HCT116 (cell line): ENCODE data around the gene DLST. TPM values are rescaled to one million over a fixed set of nuclear protein-coding genes. Genes with fewer than 3 reads are reported as not detected.

Experiments used
- ATAC-seq: fragments of 200-7000 bp; cut with Tn5 transposase; 2 replicates; pipeline ENCODE4 v1.9.1; 2020; ENCODE audit warnings: mild to moderate bottlenecking, moderate library complexity
- BruUV-seq: library from RNA; stranded (reverse); fragments of 400-500 nt; replicated peaks from 2 replicates; lab custom pipeline; 2021; lab: Mats Ljungman, UMichigan
- CTCF ChIA-PET: fragments of 300-600 bp; sonication (Branson Sonifier 250); formaldehyde crosslinking; loops from one replicate; lab custom pipeline; 2021; ENCODE audit warnings: antibody characterized with exemption; lab: Charles Lee
- POLR2A ChIA-PET: fragments of 300-600, 350-600 bp; sonication (Branson Sonifier 250); formaldehyde crosslinking; loops from one replicate; lab custom pipeline; 2021; ENCODE audit warnings: antibody characterized with exemption; lab: Charles Lee
- RAD21 ChIA-PET, 2 experiments: fragments of 300-600 bp; sonication (Branson Sonifier 250); formaldehyde crosslinking; loops; one replicate each; lab custom pipeline; 2023; ENCODE audit warnings: low total read pairs in 2 of 2; ENCODE audit not compliant: uncharacterized antibody in 2 of 2, unreplicated experiment in 2 of 2, low non-redundant PET in 1 of 2; lab: Charles Lee
- DNase-seq: peaks from one replicate; pipeline ENCODE4 v3.0.0-alpha.2; 2010; ENCODE audit warnings: low read depth, low spot score
- H2AFZ ChIP-seq: fragments of 200-600 bp; shearing (Covaris generic), sonication (generic); 2 replicates; pipeline ENCODE4 v1.6.1; 2017; ENCODE audit warnings: low read depth, mixed run types, mixed read lengths, antibody characterized with exemption, low read length; ENCODE audit not compliant: poor library complexity, severe bottlenecking
- H3K27ac ChIP-seq: 2 replicates; pipeline ENCODE4 v1.5.1; 2012; ENCODE audit warnings: low read depth, low read length
- H3K27me3 ChIP-seq: fragments of 200-600 bp; sonication (generic); 2 replicates; pipeline ENCODE4 v1.6.1; 2016; ENCODE audit warnings: mixed run types, low read length, mixed read lengths; ENCODE audit not compliant: insufficient read depth
- H3K36me3 ChIP-seq, 2 experiments: fragments of 200-500 bp in 1 of 2; fragments of 200-600 bp in 1 of 2; sonication (Bioruptor generic) in 1 of 2; sonication (generic) in 1 of 2; 2 replicates each; pipeline versions ENCODE4 v1.5.1 to v1.6.1; 2014 to 2016; ENCODE audit warnings: low read length in 2 of 2, inconsistent platforms in 1 of 2, mixed read lengths in 1 of 2, mixed run types in 1 of 2; ENCODE audit not compliant: insufficient read depth in 2 of 2, control insufficient read depth in 1 of 2
- H3K4me1 ChIP-seq, 2 experiments: fragments of 200-600 bp in 1 of 2; sonication (generic) in 1 of 2; 2 replicates each; pipeline versions ENCODE4 v1.5.1 to v1.6.1; 2012 to 2017; ENCODE audit warnings: low read length in 2 of 2, inconsistent platforms in 1 of 2, mild to moderate bottlenecking in 1 of 2, mixed read lengths in 1 of 2, mixed run types in 1 of 2, moderate library complexity in 1 of 2; ENCODE audit not compliant: insufficient read depth in 2 of 2, control insufficient read depth in 1 of 2
- H3K4me2 ChIP-seq: fragments of 200-600 bp; sonication (generic); 2 replicates; pipeline ENCODE4 v1.6.1; 2017; ENCODE audit warnings: mixed run types, low read length, mixed read lengths
- H3K4me3 ChIP-seq, 2 experiments: fragments of 200-600 bp in 1 of 2; sonication (generic) in 1 of 2; replicated peaks in 1 of 2; 2 replicates each; pipeline ENCODE4 v1.5.1; 2011 to 2016; ENCODE audit warnings: low read length in 2 of 2, control low read depth in 1 of 2, low read depth in 1 of 2, mild to moderate bottlenecking in 1 of 2, mixed read lengths in 1 of 2, mixed run types in 1 of 2
- H3K79me2 ChIP-seq: fragments of 200-600 bp; sonication (generic); 2 replicates; pipeline ENCODE4 v1.6.1; 2017; ENCODE audit warnings: mild to moderate bottlenecking, mixed run types, low read length, moderate library complexity, mixed read lengths; ENCODE audit not compliant: insufficient read depth
- H3K9ac ChIP-seq: fragments of 200-600 bp; sonication (generic); 2 replicates; pipeline ENCODE4 v1.6.1; 2016; ENCODE audit warnings: low read length, mixed read lengths
- H3K9me2 ChIP-seq: fragments of 200-600 bp; sonication (generic), shearing (Covaris generic); 2 replicates; pipeline ENCODE4 v1.6.1; 2017; ENCODE audit warnings: mixed run types, mild to moderate bottlenecking, moderate library complexity; ENCODE audit not compliant: insufficient read depth
- H3K9me3 ChIP-seq, 2 experiments: fragments of 200-500 bp in 1 of 2; fragments of 200-600 bp in 1 of 2; sonication (Bioruptor generic) in 1 of 2; sonication (generic) in 1 of 2; 2 replicates each; pipeline ENCODE4 v1.6.1; 2014 to 2017; ENCODE audit warnings: low read length in 2 of 2, mixed read lengths in 2 of 2, inconsistent platforms in 1 of 2, low read depth in 1 of 2, mild to moderate bottlenecking in 1 of 2, mixed run types in 1 of 2, moderate library complexity in 1 of 2; ENCODE audit not compliant: control insufficient read depth in 1 of 2, insufficient read depth in 1 of 2
- H4K20me1 ChIP-seq: fragments of 200-600 bp; sonication (generic), shearing (Covaris generic); 2 replicates; pipeline ENCODE4 v1.6.1; 2017; ENCODE audit warnings: mixed run types, mild to moderate bottlenecking, moderate library complexity; ENCODE audit not compliant: insufficient read depth
- CBX3 ChIP-seq: IDR thresholded peaks from 2 replicates; pipeline ENCODE4 v1.6.1; 2012; ENCODE audit warnings: low read depth
- CEBPB ChIP-seq: IDR thresholded peaks from 2 replicates; pipeline ENCODE4 v1.6.1; 2012; ENCODE audit warnings: low read depth
- EGR1 ChIP-seq: IDR thresholded peaks from 2 replicates; pipeline ENCODE4 v1.6.1; 2012; ENCODE audit warnings: low read depth
- EZH2 ChIP-seq: fragments of 200-600 bp; sonication (generic); IDR thresholded peaks from 2 replicates; pipeline ENCODE4 v1.6.1; 2017; ENCODE audit warnings: antibody characterized with exemption, mixed run types
- EZH2phosphoT487 ChIP-seq: fragments of 200-600 bp; IDR thresholded peaks from 2 replicates; pipeline ENCODE4 v1.6.1; 2018; ENCODE audit warnings: antibody characterized with exemption, borderline replicate concordance
- FOSL1 ChIP-seq: IDR thresholded peaks from 2 replicates; pipeline ENCODE4 v1.6.1; 2012; ENCODE audit warnings: low read depth
- JUND ChIP-seq: IDR thresholded peaks from 2 replicates; pipeline ENCODE4 v1.6.1; 2012
- POLR2A ChIP-seq: IDR thresholded peaks from 2 replicates; pipeline ENCODE4 v1.7.0; 2011; ENCODE audit warnings: borderline replicate concordance; ENCODE audit not compliant: insufficient read depth, insufficient read length; ENCODE audit errors: extremely low read depth
- POLR2AphosphoS5 ChIP-seq: IDR thresholded peaks from 2 replicates; pipeline ENCODE4 v1.6.1; 2011; ENCODE audit warnings: mild to moderate bottlenecking, low read depth, low read length, moderate library complexity
- RAD21 ChIP-seq: IDR thresholded peaks from 2 replicates; pipeline ENCODE4 v1.6.1; 2012; ENCODE audit warnings: low read depth, mild to moderate bottlenecking
- REST ChIP-seq: IDR thresholded peaks from 2 replicates; pipeline ENCODE4 v1.6.1; 2012; ENCODE audit warnings: low read depth
- SIN3A ChIP-seq: IDR thresholded peaks from 2 replicates; pipeline ENCODE4 v1.6.1; 2012; ENCODE audit warnings: low read depth
- TCF7L2 ChIP-seq: IDR thresholded peaks from 2 replicates; pipeline ENCODE4 v1.7.0; 2011; ENCODE audit warnings: borderline replicate concordance, inconsistent platforms; ENCODE audit not compliant: insufficient read depth, insufficient read length; ENCODE audit errors: extremely low read depth
- YY1 ChIP-seq: IDR thresholded peaks from 2 replicates; pipeline ENCODE4 v1.6.1; 2011; ENCODE audit warnings: low read length, low read depth, moderate library complexity, mild to moderate bottlenecking; ENCODE audit not compliant: insufficient replicate concordance; ENCODE audit errors: extremely low read depth
- ZBTB33 ChIP-seq: IDR thresholded peaks from 2 replicates; pipeline ENCODE4 v1.6.1; 2011; ENCODE audit warnings: mild to moderate bottlenecking, low read length, moderate library complexity; ENCODE audit not compliant: insufficient replicate concordance; ENCODE audit errors: extremely low read depth
- ZFX ChIP-seq: fragments of 450-650 bp; IDR thresholded peaks from 2 replicates; pipeline ENCODE4 v1.6.1; 2017
- intact Hi-C: fragments of 100-400 bp; cut with micrococcal nuclease; formaldehyde crosslinking; loops from 2 replicates; pipeline ENCODE4 v1.10.0; 2022
- total RNA-seq: library from RNA; stranded (reverse); gene quantifications from one replicate; pipeline ENCODE4 v1.2.1, GENCODE V29; 2021; ENCODE audit not compliant: unreplicated experiment
- TF ChIP-seq, protein P1 (sequence below): IDR thresholded peaks from 2 replicates; pipeline ENCODE4 v1.6.1; 2012
- TF ChIP-seq, protein P2 (sequence below), 3 experiments: fragments of 200-600 bp in 1 of 3; sonication (generic) in 1 of 3; IDR thresholded peaks in 2 of 3; conservative IDR thresholded peaks in 1 of 3; 2 replicates each; pipeline ENCODE4 v1.5.1; 2012 to 2017; ENCODE audit warnings: low read depth in 2 of 3, low read length in 2 of 3, antibody characterized with exemption in 1 of 3, borderline replicate concordance in 1 of 3, control low read depth in 1 of 3, mild to moderate bottlenecking in 1 of 3, mixed read lengths in 1 of 3, mixed run types in 1 of 3, moderate library complexity in 1 of 3; ENCODE audit not compliant: insufficient read depth in 1 of 3

The DLST gene
- total RNA-seq, 1 experiment from 2014 or later = 101 TPM

GRCh38 chr14:74848768-74849167 is 32.9 kb upstream of the DLST start:
- RAD21 ChIA-PET = no interaction called here
- no peaks in the 10 kb centered on the region for H4K20me1 ChIP-seq
- ATAC-seq (no peak), DNase-seq (no peak)
- H3K4me3 ChIP-seq = no peak overlapping the region
- H3K9me3 ChIP-seq = no peaks in the 10 kb centered on the region
- no peak overlapping the region for H3K4me2 ChIP-seq
- no peak overlapping the region for H3K9ac ChIP-seq
- intact Hi-C loops = no loop called here
- no peaks in the 10 kb centered on the region for H3K79me2 ChIP-seq
- H3K36me3 ChIP-seq = no peaks in the 10 kb centered on the region
- no peaks in the 10 kb centered on the region for H3K27me3 ChIP-seq
- H2AFZ ChIP-seq = no peak overlapping the region
- no peaks in the 10 kb centered on the region for H3K4me1 ChIP-seq
- no peak overlapping the region for H3K27ac ChIP-seq
- TF ChIP-seq CEBPB = no peak
- TF ChIP-seq EZH2phosphoT487 = no peak
- TF ChIP-seq ZFX = no peak
- no peak for TF ChIP-seq REST
- no peak for TF ChIP-seq POLR2AphosphoS5
- TF ChIP-seq ZBTB33 = no peak
- TF ChIP-seq RAD21 = no peak
- TF ChIP-seq YY1 = no peak
- TF ChIP-seq EGR1 = no peak
- TF ChIP-seq EZH2 = no peak
- no peak for TF ChIP-seq FOSL1
- TF ChIP-seq TCF7L2 = no peak
- no peak for TF ChIP-seq SIN3A
- TF ChIP-seq, protein P1, sequence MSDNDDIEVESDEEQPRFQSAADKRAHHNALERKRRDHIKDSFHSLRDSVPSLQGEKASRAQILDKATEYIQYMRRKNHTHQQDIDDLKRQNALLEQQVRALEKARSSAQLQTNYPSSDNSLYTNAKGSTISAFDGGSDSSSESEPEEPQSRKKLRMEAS = no peak
- TF ChIP-seq CBX3 = no peak
- TF ChIP-seq, protein P2, sequence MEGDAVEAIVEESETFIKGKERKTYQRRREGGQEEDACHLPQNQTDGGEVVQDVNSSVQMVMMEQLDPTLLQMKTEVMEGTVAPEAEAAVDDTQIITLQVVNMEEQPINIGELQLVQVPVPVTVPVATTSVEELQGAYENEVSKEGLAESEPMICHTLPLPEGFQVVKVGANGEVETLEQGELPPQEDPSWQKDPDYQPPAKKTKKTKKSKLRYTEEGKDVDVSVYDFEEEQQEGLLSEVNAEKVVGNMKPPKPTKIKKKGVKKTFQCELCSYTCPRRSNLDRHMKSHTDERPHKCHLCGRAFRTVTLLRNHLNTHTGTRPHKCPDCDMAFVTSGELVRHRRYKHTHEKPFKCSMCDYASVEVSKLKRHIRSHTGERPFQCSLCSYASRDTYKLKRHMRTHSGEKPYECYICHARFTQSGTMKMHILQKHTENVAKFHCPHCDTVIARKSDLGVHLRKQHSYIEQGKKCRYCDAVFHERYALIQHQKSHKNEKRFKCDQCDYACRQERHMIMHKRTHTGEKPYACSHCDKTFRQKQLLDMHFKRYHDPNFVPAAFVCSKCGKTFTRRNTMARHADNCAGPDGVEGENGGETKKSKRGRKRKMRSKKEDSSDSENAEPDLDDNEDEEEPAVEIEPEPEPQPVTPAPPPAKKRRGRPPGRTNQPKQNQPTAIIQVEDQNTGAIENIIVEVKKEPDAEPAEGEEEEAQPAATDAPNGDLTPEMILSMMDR (IDR thresholded peaks at IDR 0.05 in 2 of 3, conservative IDR thresholded peaks at IDR 0.05 in 1 of 3; ENCODE audit: borderline replicate concordance in 1 of 3, insufficient read depth in 1 of 3, low read depth in 2 of 3, low read length in 2 of 3) = no peak
- no peak for TF ChIP-seq POLR2A
- no peak for TF ChIP-seq JUND
- POLR2A ChIA-PET = no interaction called here
- no TSS peak for BruUV-seq
- H3K9me2 ChIP-seq = no peaks in the 10 kb centered on the region
- CTCF ChIA-PET = interaction anchor here (2.0 kb wide), 1 partner anchor 12 kb away, joined by 7 read pairs; no protein-coding TSS in a partner anchor
